Activated T-helper 2 cell treated with anti-CD3 and anti-CD28 coated beads, Interferon-gamma antibody, Interleukin-2, Interleukin-4, amounts not matched to agents 10 μg/mL and 5 μg/mL and 100 μg/mL, durations not matched to agents 14 hours and 24 hours and 36 hours (primary cell): ENCODE data around the gene SPACA6. TPM values are rescaled to one million over a fixed set of nuclear protein-coding genes. Genes with fewer than 3 reads are reported as not detected.
"Not testable (repeated sequence)": the region's sequence is repeated elsewhere in the genome, so short reads cannot be mapped to it uniquely, and the experiment has no call there.

Experiments
- DNase-seq: peaks from one replicate; pipeline ENCODE4 v3.0.0; 2021; ENCODE audit warnings: low spot score
- H3K27ac Mint-ChIP-seq: one replicate; pipeline ENCODE4 v1.8.0; 2021; ENCODE audit warnings: mixed read lengths
- H3K27me3 Mint-ChIP-seq: one replicate; pipeline ENCODE4 v1.8.0; 2021; ENCODE audit warnings: low read depth, mixed read lengths
- H3K36me3 Mint-ChIP-seq: one replicate; pipeline ENCODE4 v1.8.0; 2021; ENCODE audit warnings: low read depth, mixed read lengths
- H3K4me1 Mint-ChIP-seq: one replicate; pipeline ENCODE4 v1.8.0; 2021; ENCODE audit warnings: low read depth, mixed read lengths
- H3K4me3 Mint-ChIP-seq: one replicate; pipeline ENCODE4 v1.8.0; 2021; ENCODE audit warnings: low read depth, mild to moderate bottlenecking, moderate library complexity, mixed read lengths
- H3K9me3 Mint-ChIP-seq: one replicate; pipeline ENCODE4 v1.8.0; 2021; ENCODE audit warnings: mixed read lengths
- intact Hi-C: fragments of 100-400 bp; cut with micrococcal nuclease; formaldehyde crosslinking; loops from one replicate; pipeline ENCODE4 v1.15.1; 2023
- total RNA-seq: library from RNA; stranded (reverse); gene quantifications from 2 replicates; pipeline ENCODE4 v1.2.3, GENCODE V29; 2022

The SPACA6 gene
- total RNA-seq, 1 donor from 2014 or later, result 6.7 TPM

- Mint-ChIP-seq H3K4me1 (no peaks in the 10 kb centered on the region), H3K9me3 (no peaks in the 10 kb centered on the region), H3K4me3 (no peak overlapping the region), H3K27me3 (peaks cover 3% of the 10 kb centered on the region), H3K27ac (no peak overlapping the region), H3K36me3 (no peaks in the 10 kb centered on the region)
- intact Hi-C loops, result no loop called here
- no peak for DNase-seq
Measured at GRCh38 chr19:51737924-51738323, 44.8 kb downstream of the SPACA6 start.

- H3K4me3 Mint-ChIP-seq, H3K36me3 Mint-ChIP-seq, DNase-seq, H3K9me3 Mint-ChIP-seq, H3K4me1 Mint-ChIP-seq, intact Hi-C loops, H3K27me3 Mint-ChIP-seq, H3K27ac Mint-ChIP-seq: not testable (repeated sequence)
Measured at GRCh38 chr19:51738523-51738922, 45.4 kb downstream of the SPACA6 start.

- H3K27ac Mint-ChIP-seq, result no peak overlapping the region
- H3K9me3 Mint-ChIP-seq, result no peaks in the 10 kb centered on the region
- DNase-seq, result no peak
- H3K27me3 Mint-ChIP-seq, result peaks cover 3% of the 10 kb centered on the region
- no peaks in the 10 kb centered on the region for H3K4me1 Mint-ChIP-seq
- no peak overlapping the region for H3K4me3 Mint-ChIP-seq
- no peaks in the 10 kb centered on the region for H3K36me3 Mint-ChIP-seq
- intact Hi-C loops, result no loop called here
Measured at GRCh38 chr19:51739466-51740213, 46.5 kb downstream of the SPACA6 start.

- peaks cover 3% of the 10 kb centered on the region for H3K27me3 Mint-ChIP-seq
- H3K4me3 Mint-ChIP-seq, result no peak overlapping the region
- peaks cover 2% of the 10 kb centered on the region for H3K9me3 Mint-ChIP-seq
- intact Hi-C loops, result no loop called here
- DNase-seq, result no peak
- no peak overlapping the region for H3K27ac Mint-ChIP-seq
- H3K4me1 Mint-ChIP-seq, result no peaks in the 10 kb centered on the region
- no peaks in the 10 kb centered on the region for H3K36me3 Mint-ChIP-seq
Measured at GRCh38 chr19:51740356-51740755, 47.2 kb downstream of the SPACA6 start.

- DNase-seq, result no peak
- peaks cover 4% of the 10 kb centered on the region for H3K9me3 Mint-ChIP-seq
- no peak overlapping the region for H3K27ac Mint-ChIP-seq
- no peaks in the 10 kb centered on the region for H3K27me3 Mint-ChIP-seq
- intact Hi-C loops, result no loop called here
- no peak overlapping the region for H3K4me3 Mint-ChIP-seq
- H3K4me1 Mint-ChIP-seq, result no peaks in the 10 kb centered on the region
- no peaks in the 10 kb centered on the region for H3K36me3 Mint-ChIP-seq
Measured at GRCh38 chr19:51742789-51743188, 49.7 kb downstream of the SPACA6 start.

GRCh38 chr19:51743405-51743804 lies 50.3 kb downstream of the SPACA6 start:
- H3K4me3 Mint-ChIP-seq, result no peak overlapping the region
- H3K36me3 Mint-ChIP-seq, result no peaks in the 10 kb centered on the region
- H3K27me3 Mint-ChIP-seq, result no peaks in the 10 kb centered on the region
- H3K27ac Mint-ChIP-seq, result no peak overlapping the region
- peaks cover 4% of the 10 kb centered on the region for H3K9me3 Mint-ChIP-seq
- intact Hi-C loops, result no loop called here
- H3K4me1 Mint-ChIP-seq, result no peaks in the 10 kb centered on the region
- DNase-seq, result no peak

- H3K36me3 Mint-ChIP-seq, result no peaks in the 10 kb centered on the region
- H3K4me1 Mint-ChIP-seq, result no peaks in the 10 kb centered on the region
- H3K9me3 Mint-ChIP-seq, result peaks cover 9% of the 10 kb centered on the region
- H3K27me3 Mint-ChIP-seq, result no peaks in the 10 kb centered on the region
- no peak overlapping the region for H3K27ac Mint-ChIP-seq
- no peak overlapping the region for H3K4me3 Mint-ChIP-seq
- no peak for DNase-seq
- intact Hi-C loops, result no loop called here
Measured at GRCh38 chr19:51746731-51747130, 53.6 kb downstream of the SPACA6 start.

GRCh38 chr19:51749979-51750378 lies 56.8 kb downstream of the SPACA6 start:
- Mint-ChIP-seq H3K36me3 (no peaks in the 10 kb centered on the region), H3K27ac (no peak overlapping the region), H3K27me3 (no peaks in the 10 kb centered on the region), H3K4me3 (no peak overlapping the region), H3K9me3 (peaks cover 13% of the 10 kb centered on the region), H3K4me1 (no peaks in the 10 kb centered on the region)
- no peak for DNase-seq
- intact Hi-C loops, result no loop called here

- H3K27ac Mint-ChIP-seq, result no peak overlapping the region
- H3K9me3 Mint-ChIP-seq, result peaks cover 14% of the 10 kb centered on the region
- H3K4me1 Mint-ChIP-seq, result no peaks in the 10 kb centered on the region
- DNase-seq, result no peak
- H3K4me3 Mint-ChIP-seq, result no peak overlapping the region
- H3K27me3 Mint-ChIP-seq, result no peaks in the 10 kb centered on the region
- intact Hi-C loops, result no loop called here
- no peaks in the 10 kb centered on the region for H3K36me3 Mint-ChIP-seq
Measured at GRCh38 chr19:51750400-51751094, 57.4 kb downstream of the SPACA6 start.

- no peaks in the 10 kb centered on the region for H3K4me1 Mint-ChIP-seq
- H3K27me3 Mint-ChIP-seq, result no peaks in the 10 kb centered on the region
- H3K27ac Mint-ChIP-seq, result no peak within 1 kb of the TSS
- no peak within 1 kb of the TSS for H3K4me3 Mint-ChIP-seq
- intact Hi-C loops, result no loop called here
- no peaks in the 10 kb centered on the region for H3K36me3 Mint-ChIP-seq
- DNase-seq, result no peak
- H3K9me3 Mint-ChIP-seq, result peaks cover 22% of the 10 kb centered on the region
Measured at GRCh38 chr19:51751655-51752054, 58.5 kb downstream of the SPACA6 start, which contains the start of gene FPR1. TSS of gene FPR1 (minus strand) at chr19:51751878. CDS start at chr19:51746994, 4,884 bp downstream.

GRCh38 chr19:51754109-51754508 lies 61.0 kb downstream of the SPACA6 start:
- intact Hi-C loops, result no loop called here
- Mint-ChIP-seq H3K27me3 (no peaks in the 10 kb centered on the region), H3K9me3 (peaks cover 24% of the 10 kb centered on the region), H3K27ac (no peak overlapping the region), H3K4me1 (no peaks in the 10 kb centered on the region), H3K4me3 (no peak overlapping the region), H3K36me3 (no peaks in the 10 kb centered on the region)
- no peak for DNase-seq

- no peaks in the 10 kb centered on the region for H3K36me3 Mint-ChIP-seq
- H3K27ac Mint-ChIP-seq, result no peak overlapping the region
- no peaks in the 10 kb centered on the region for H3K4me1 Mint-ChIP-seq
- intact Hi-C loops, result no loop called here
- no peak overlapping the region for H3K4me3 Mint-ChIP-seq
- DNase-seq, result no peak
- no peaks in the 10 kb centered on the region for H3K27me3 Mint-ChIP-seq
- H3K9me3 Mint-ChIP-seq, result peaks cover 24% of the 10 kb centered on the region
Measured at GRCh38 chr19:51754770-51755169, 61.6 kb downstream of the SPACA6 start.
